Gastrocnemius medialis (tissue), 4 donors: Measurements from ENCODE around the gene XXYLT1. TPM values are rescaled to one million over a fixed set of nuclear protein-coding genes. Genes with fewer than 3 reads are reported as not detected.
A peak's percentile ranks its signal among the peaks of the same experiment; 100 is the strongest.
"Not testable (repeated sequence)": the region's sequence is repeated elsewhere in the genome, so short reads cannot be mapped to it uniquely, and the experiment has no call there.

Experiments
- ATAC-seq, 2 donors: fragments of 150-250 bp; one replicate each; pipeline ENCODE4 v1.9.1; 2016
- DNase-seq, 2 donors: peaks; one replicate each; pipeline ENCODE4 v3.0.0-alpha.2; 2019
- H3K27ac ChIP-seq, 4 donors: fragments of 200-600 bp; sonication (generic); 1 replicate in 1 of 4; 2 replicates in 3 of 4; pipeline ENCODE4 v1.5.1; 2016 to 2018; ENCODE audit warnings: mild to moderate bottlenecking in 2 of 4, moderate library complexity in 1 of 4
- H3K27me3 ChIP-seq, 3 donors: fragments of 200-600 bp; sonication (generic) in 2 of 3; 1 replicate in 1 of 3; 2 replicates in 2 of 3; pipeline versions ENCODE4 v1.5.1 to v1.6.0; 2016 to 2019; ENCODE audit warnings: mild to moderate bottlenecking in 1 of 3, moderate library complexity in 1 of 3
- H3K36me3 ChIP-seq, 2 donors: fragments of 200-600 bp; sonication (generic) in 1 of 2; one replicate each; pipeline ENCODE4 v1.5.1; 2017 to 2018
- H3K4me1 ChIP-seq, 2 donors: fragments of 200-600 bp; sonication (generic) in 1 of 2; one replicate each; pipeline ENCODE4 v1.5.1; 2016 to 2017; ENCODE audit warnings: mild to moderate bottlenecking in 2 of 2
- H3K4me3 ChIP-seq, 4 donors: fragments of 200-600 bp; sonication (generic) in 3 of 4; 1 replicate in 1 of 4; 2 replicates in 3 of 4; pipeline ENCODE4 v1.5.1; 2016 to 2019; ENCODE audit warnings: mild to moderate bottlenecking in 2 of 4
- H3K9me3 ChIP-seq, 3 donors: fragments of 200-600 bp; sonication (generic) in 2 of 3; 1 replicate in 1 of 3; 2 replicates in 2 of 3; pipeline ENCODE4 v1.5.1; 2016 to 2019
- POLR2A ChIP-seq, 2 donors: fragments of 450-650 bp; IDR thresholded peaks; one replicate each; pipeline ENCODE4 v1.6.1; 2017; ENCODE audit warnings: antibody characterized with exemption in 2 of 2, mild to moderate bottlenecking in 2 of 2, moderate library complexity in 2 of 2
- in situ Hi-C, 4 donors: fragments of 200-750 bp; cut with MboI; loops; one replicate each; pipeline versions ENCODE4 v1.15.0 to v1.8.0; 2017; ENCODE audit warnings: low sequenced_read_pairs in 4 of 4
- intact Hi-C: fragments of 100-400 bp; cut with DNase I; formaldehyde crosslinking; loops from one replicate; pipeline ENCODE4 v1.15.1; 2023; ENCODE audit warnings: low total_unique reads
- total RNA-seq, 4 donors: library from RNA; depleted of rRNA; stranded (reverse); fragments of >200 nt; gene quantifications; one replicate each; pipeline versions ENCODE4 v1.1.0 to v1.2.3, GENCODE V29; 2016
- TF ChIP-seq, protein P1 (sequence below), 5 experiments: fragments of 450-650 bp in 3 of 5; fragments of 200-600 bp in 2 of 5; sonication (generic) in 2 of 5; IDR thresholded peaks in 4 of 5; conservative IDR thresholded peaks in 1 of 5; 1 replicate in 4 of 5; 2 replicates in 1 of 5; pipeline ENCODE4 v1.5.1; 2016 to 2019; ENCODE audit warnings: antibody characterized with exemption in 5 of 5, mild to moderate bottlenecking in 3 of 5, moderate library complexity in 3 of 5

Gene XXYLT1
- total RNA-seq, 4 donors from 2014 or later = 0.87 to 3.1 (median 1.3) TPM

DNA sequence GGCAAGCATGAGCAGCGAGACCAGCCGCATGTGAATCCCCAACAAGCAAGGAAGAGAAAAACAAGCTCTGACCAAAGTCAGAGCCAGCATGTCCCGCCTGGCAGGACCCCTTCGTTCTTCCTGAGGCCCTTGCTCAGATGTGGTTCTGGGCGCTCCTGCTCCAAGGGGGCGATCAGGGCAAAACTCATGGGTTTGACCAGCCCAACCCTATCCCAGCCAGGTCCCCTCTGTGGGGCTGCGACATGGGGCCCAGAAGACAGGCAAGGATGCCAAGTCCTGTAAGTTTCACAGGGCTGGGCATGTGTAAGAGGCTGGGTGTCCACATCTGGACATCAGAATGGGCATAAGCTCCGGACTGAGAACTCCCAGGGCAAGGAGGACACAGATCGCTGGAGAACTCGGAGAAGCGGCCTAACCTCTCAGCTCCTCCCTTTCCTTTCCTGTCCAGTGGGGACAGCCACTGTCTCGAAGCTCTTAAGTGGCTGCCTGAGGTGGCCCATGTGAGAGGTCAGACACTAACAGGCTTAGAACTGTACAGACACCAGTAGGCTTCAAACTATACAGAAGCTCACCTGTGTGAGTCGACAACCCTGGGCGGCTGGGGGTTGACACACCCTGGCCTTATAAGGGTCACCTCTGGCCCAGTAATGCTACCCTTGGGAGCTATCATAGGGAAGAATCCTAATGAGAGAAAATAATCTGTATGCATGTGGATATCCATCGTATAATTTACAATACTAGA, 48.9 kb downstream of the XXYLT1 start:
- in situ Hi-C loops = no loop called here
- peak in 1 of 2 donors; percentile 11 for ATAC-seq
- Histone ChIP-seq H3K27ac (no peak overlapping the region), H3K4me3 (no peak overlapping the region), H3K36me3 (no peaks in the 10 kb centered on the region), H3K4me1 (peaks cover 7 to 17% of the 10 kb centered on the region in 2 donors), H3K27me3 (no peaks in the 10 kb centered on the region), H3K9me3 (no peaks in the 10 kb centered on the region)
- no peak for DNase-seq
- TF ChIP-seq, protein P1, sequence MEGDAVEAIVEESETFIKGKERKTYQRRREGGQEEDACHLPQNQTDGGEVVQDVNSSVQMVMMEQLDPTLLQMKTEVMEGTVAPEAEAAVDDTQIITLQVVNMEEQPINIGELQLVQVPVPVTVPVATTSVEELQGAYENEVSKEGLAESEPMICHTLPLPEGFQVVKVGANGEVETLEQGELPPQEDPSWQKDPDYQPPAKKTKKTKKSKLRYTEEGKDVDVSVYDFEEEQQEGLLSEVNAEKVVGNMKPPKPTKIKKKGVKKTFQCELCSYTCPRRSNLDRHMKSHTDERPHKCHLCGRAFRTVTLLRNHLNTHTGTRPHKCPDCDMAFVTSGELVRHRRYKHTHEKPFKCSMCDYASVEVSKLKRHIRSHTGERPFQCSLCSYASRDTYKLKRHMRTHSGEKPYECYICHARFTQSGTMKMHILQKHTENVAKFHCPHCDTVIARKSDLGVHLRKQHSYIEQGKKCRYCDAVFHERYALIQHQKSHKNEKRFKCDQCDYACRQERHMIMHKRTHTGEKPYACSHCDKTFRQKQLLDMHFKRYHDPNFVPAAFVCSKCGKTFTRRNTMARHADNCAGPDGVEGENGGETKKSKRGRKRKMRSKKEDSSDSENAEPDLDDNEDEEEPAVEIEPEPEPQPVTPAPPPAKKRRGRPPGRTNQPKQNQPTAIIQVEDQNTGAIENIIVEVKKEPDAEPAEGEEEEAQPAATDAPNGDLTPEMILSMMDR (IDR thresholded peaks at IDR 0.05 in 4 of 5, conservative IDR thresholded peaks at IDR 0.05 in 1 of 5) = no peak
- TF ChIP-seq POLR2A (IDR thresholded peaks at IDR 0.05) = no peak
- intact Hi-C loops = no loop called here

DNA sequence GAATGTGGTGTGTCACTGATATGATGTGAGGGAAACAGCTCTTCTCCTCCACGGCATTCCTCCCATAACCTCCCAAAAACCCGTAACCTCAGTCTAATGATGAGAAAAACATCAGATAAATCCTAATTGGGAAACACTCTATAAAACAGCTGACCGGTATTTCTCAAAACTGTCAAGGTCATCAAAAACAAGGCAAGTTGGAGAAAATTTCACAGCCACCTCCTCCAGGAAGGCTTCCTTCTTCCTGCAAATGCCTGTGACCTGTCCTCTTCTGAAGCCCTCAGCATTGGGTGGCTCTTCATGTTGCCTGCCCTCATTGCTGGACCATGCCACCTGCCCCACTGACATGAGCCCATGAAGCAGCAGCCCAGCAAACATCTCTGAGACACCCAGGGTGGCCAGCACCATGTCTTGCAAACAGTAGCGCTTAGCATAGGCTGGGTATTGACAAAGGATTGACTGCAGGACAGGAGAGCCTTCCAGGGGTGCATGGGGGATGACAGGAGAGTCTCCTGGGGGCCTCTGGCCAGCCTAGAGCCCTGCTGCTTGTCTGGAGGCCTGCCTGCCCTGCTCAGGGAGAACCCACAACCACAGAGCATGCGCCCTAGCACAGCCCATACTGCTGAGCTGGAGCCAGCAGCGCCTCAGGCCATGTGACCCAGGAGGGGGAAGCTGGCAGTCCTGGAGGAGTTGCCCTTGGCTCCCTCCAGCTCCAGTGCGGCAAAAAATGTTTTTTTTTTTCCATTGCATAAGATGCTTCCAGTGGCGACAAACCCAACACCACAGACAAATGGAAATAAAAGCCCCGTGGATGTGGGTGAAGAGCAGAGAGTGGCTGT, 49.7 kb downstream of the XXYLT1 start:
- ATAC-seq (peak in 1 of 2 donors; percentile 30), DNase-seq (no peak)
- Histone ChIP-seq H3K27ac (no peak overlapping the region), H3K4me1 (peaks cover 7 to 17% of the 10 kb centered on the region in 2 donors), H3K4me3 (no peak overlapping the region), H3K27me3 (no peaks in the 10 kb centered on the region), H3K36me3 (no peaks in the 10 kb centered on the region), H3K9me3 (no peaks in the 10 kb centered on the region)
- intact Hi-C loops (no loop called here), in situ Hi-C loops (no loop called here)
- TF ChIP-seq, protein P1 (IDR thresholded peaks at IDR 0.05 in 4 of 5, conservative IDR thresholded peaks at IDR 0.05 in 1 of 5) = no peak
- no peak for TF ChIP-seq POLR2A (IDR thresholded peaks at IDR 0.05)

DNA sequence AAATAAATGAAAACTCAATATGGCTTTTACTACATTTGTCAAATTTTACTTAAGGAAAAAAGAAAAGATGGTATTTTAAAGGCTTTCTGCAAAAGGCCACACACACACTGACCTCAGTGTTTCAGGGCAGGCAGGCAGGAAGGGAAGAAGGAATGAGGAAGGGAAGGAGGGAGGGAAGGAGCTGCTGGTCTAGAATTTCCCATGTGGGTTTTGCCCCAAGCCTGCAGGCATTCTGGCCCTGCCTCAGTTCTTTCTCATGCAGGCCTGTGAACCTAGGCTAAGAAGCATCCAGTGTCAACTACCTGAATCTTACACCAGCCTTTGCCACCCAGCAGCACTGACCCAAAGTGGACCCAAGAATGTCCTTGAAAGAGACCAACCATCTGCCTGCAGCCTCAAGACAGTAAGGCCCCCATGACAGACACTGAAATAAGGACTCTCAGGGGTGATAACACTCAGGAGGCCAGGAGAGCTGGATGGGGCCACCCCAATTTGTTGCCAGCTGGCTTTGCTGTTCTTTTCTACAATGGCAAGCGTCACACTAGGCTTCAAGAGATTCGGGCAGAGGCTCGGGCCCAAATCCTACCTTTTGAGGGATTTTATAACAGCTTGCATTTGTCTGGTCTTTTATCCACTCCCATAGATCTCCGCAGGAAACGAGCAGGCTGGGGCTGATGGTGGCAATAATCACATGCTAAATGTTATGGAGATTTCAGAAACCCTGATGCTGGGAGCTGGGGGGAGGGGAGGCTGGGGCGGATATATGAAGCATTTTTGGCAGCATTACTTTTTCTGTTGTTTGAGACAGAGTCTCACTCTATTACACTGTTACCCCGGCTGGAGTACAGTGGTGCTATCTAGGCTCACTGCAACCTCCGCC, 51.4 kb downstream of the XXYLT1 start:
- DNase-seq (no peak), ATAC-seq (no peak)
- Histone ChIP-seq H3K4me3 (no peak overlapping the region), H3K36me3 (no peaks in the 10 kb centered on the region), H3K27me3 (no peaks in the 10 kb centered on the region), H3K9me3 (no peaks in the 10 kb centered on the region), H3K27ac (no peak overlapping the region), H3K4me1 (peaks cover 7 to 17% of the 10 kb centered on the region in 2 donors)
- in situ Hi-C loops = no loop called here
- intact Hi-C loops = no loop called here
- TF ChIP-seq, protein P1 (IDR thresholded peaks at IDR 0.05 in 4 of 5, conservative IDR thresholded peaks at IDR 0.05 in 1 of 5) = no peak
- TF ChIP-seq POLR2A (IDR thresholded peaks at IDR 0.05) = no peak

DNA sequence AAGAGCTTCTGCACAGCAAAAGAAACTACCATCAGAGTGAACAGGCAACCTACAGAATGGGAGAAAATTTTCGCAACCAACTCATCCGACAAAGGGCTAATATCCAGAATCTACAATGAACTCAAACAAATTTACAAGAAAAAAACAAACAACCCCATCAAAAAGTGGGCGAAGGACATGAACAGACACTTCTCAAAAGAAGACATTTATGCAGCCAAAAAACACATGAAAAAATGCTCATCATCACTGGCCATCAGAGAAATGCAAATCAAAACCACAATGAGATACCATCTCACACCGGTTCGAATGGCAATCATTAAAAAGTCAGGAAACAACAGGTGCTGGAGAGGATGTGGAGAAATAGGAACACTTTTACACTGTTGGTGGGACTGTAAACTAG, 52.6 kb downstream of the XXYLT1 start:
- DNase-seq, H3K27ac ChIP-seq, in situ Hi-C loops, H3K27me3 ChIP-seq, H3K4me1 ChIP-seq, H3K36me3 ChIP-seq, H3K4me3 ChIP-seq, H3K9me3 ChIP-seq, ATAC-seq, intact Hi-C loops: not testable (repeated sequence)

DNA sequence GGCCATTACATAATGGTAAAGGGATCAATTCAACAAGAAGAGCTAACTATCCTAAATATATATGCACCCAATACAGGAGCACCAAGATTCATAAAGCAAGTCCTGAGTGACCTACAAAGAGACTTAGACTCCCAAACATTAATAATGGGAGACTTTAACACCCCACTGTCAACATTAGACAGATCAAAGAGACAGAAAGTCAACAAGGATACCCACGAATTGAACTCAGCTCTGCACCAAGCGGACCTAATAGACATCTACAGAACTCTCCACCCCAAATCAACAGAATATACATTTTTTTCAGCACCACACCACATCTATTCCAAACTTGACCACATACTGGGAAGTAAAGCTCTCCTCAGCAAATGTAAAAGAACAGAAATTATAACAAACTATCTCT, 55.4 kb downstream of the XXYLT1 start:
- H3K4me3 ChIP-seq, H3K4me1 ChIP-seq, H3K36me3 ChIP-seq, H3K9me3 ChIP-seq, H3K27me3 ChIP-seq, DNase-seq, H3K27ac ChIP-seq, intact Hi-C loops, ATAC-seq, in situ Hi-C loops: not testable (repeated sequence)
